Measurements from ENCODE around the gene ATP11A.

DNA sequence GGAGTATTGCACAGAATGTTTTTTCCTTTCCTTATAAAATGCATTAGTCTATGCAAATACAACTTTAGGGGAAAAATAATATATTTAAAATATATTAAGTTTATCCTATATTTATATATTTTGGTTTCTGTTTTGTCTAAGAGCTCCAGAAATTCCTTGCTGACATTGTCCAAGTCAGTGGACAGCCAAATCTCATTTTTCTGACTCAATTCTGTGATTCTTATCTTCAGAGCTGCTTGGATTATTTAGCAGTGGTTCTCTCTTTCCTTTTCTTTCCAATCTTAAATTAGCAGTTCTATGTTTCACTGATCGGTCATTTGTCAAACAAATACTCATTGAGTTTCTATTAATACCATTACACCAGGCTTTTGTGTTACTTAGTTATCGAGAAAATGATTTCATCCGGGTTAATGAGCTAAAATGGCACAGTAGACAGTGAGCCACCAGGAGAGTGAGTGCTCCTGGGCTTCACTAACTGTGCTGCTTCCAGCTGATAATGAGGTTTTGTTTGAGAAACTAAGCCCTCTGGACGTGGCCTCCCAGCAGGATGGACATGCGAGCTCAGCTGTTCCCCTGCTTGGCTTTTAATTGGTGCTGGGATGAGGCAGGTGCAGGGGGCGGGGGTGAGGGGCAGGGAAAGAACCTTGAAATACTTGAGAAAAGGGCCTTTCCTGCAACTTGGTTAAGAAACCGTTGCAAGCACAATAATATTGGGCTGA is 44.0 kb downstream of the ATP11A start:
- TF ChIP-seq, protein P1, sequence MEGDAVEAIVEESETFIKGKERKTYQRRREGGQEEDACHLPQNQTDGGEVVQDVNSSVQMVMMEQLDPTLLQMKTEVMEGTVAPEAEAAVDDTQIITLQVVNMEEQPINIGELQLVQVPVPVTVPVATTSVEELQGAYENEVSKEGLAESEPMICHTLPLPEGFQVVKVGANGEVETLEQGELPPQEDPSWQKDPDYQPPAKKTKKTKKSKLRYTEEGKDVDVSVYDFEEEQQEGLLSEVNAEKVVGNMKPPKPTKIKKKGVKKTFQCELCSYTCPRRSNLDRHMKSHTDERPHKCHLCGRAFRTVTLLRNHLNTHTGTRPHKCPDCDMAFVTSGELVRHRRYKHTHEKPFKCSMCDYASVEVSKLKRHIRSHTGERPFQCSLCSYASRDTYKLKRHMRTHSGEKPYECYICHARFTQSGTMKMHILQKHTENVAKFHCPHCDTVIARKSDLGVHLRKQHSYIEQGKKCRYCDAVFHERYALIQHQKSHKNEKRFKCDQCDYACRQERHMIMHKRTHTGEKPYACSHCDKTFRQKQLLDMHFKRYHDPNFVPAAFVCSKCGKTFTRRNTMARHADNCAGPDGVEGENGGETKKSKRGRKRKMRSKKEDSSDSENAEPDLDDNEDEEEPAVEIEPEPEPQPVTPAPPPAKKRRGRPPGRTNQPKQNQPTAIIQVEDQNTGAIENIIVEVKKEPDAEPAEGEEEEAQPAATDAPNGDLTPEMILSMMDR (IDR thresholded peaks at IDR 0.05): no peak
- no peak for TF ChIP-seq POLR2A (IDR thresholded peaks at IDR 0.05)
